ENCODE data around the gene HOXC10. TPM values are rescaled to one million over a fixed set of nuclear protein-coding genes. Genes with fewer than 3 reads are reported as not detected.

HOXC10 gene
- total and polyA plus RNA-seq, 2 donors from 2014 or later, result 49.7 to 50.7 TPM

- FAIRE-seq (no peak), DNase-seq (no peak)
- TF ChIP-seq CTCF (IDR thresholded peaks at IDR 0.05; ENCODE audit: borderline replicate concordance, extremely low read depth, insufficient read depth), result no peak
- Histone ChIP-seq H3K4me3 (ENCODE audit: low read length in 3 of 3) (no peak overlapping the region), H3K36me3 (ENCODE audit: control insufficient read depth in 2 of 3, insufficient read depth in 3 of 3, low read length in 3 of 3) (no peaks in the 10 kb centered on the region), H3K27me3 (ENCODE audit: control insufficient read depth, insufficient read depth, low read length) (peaks cover 70% of the 10 kb centered on the region), H3K9me3 (ENCODE audit: control insufficient read depth in 2 of 3, insufficient read depth in 1 of 3, low read length in 3 of 3) (no peaks in the 10 kb centered on the region), H3K9ac (ENCODE audit: low read length in 3 of 3) (no peak overlapping the region), H3K4me1 (ENCODE audit: control insufficient read depth in 2 of 3, insufficient read depth in 2 of 3, low read depth in 1 of 3, low read length in 3 of 3) (no peaks in the 10 kb centered on the region), H3K27ac (ENCODE audit: low read depth in 2 of 2, low read length in 2 of 2) (no peak overlapping the region)
- intact Hi-C loops (cut with DNase I), result no loop called here
These were observed 20.6 kb upstream of the HOXC10 start for GRCh38 chr12:53964315-53964713.

GRCh38 chr12:53965281-53966084, 19.5 kb upstream of the HOXC10 start:
- intact Hi-C loops (cut with DNase I), result no loop called here
- Histone ChIP-seq H3K27ac (ENCODE audit: low read depth in 2 of 2, low read length in 2 of 2) (no peak overlapping the region), H3K9ac (ENCODE audit: low read length in 3 of 3) (no peak overlapping the region), H3K9me3 (ENCODE audit: control insufficient read depth in 2 of 3, insufficient read depth in 1 of 3, low read length in 3 of 3) (no peaks in the 10 kb centered on the region), H3K36me3 (ENCODE audit: control insufficient read depth in 2 of 3, insufficient read depth in 3 of 3, low read length in 3 of 3) (no peaks in the 10 kb centered on the region), H3K4me1 (ENCODE audit: control insufficient read depth in 2 of 3, insufficient read depth in 2 of 3, low read depth in 1 of 3, low read length in 3 of 3) (no peaks in the 10 kb centered on the region), H3K27me3 (ENCODE audit: control insufficient read depth, insufficient read depth, low read length) (peaks cover 64% of the 10 kb centered on the region), H3K4me3 (ENCODE audit: low read length in 3 of 3) (no peak overlapping the region)
- TF ChIP-seq CTCF (IDR thresholded peaks at IDR 0.05; ENCODE audit: borderline replicate concordance, extremely low read depth, insufficient read depth), result no peak
- DNase-seq (peak in 3 of 5 donors; percentile 73 to 77 (median 77)), FAIRE-seq (no peak)

- FAIRE-seq, result no peak
These were observed 18.9 kb upstream of the HOXC10 start for GRCh38 chr12:53966085-53966384.

More at GRCh38 chr12:53966085-53966384, 18.9 kb upstream of the HOXC10 start:
- Histone ChIP-seq H3K9me3 (ENCODE audit: control insufficient read depth in 2 of 3, insufficient read depth in 1 of 3, low read length in 3 of 3) (no peaks in the 10 kb centered on the region), H3K27me3 (ENCODE audit: control insufficient read depth, insufficient read depth, low read length) (peaks cover 66% of the 10 kb centered on the region), H3K4me1 (ENCODE audit: control insufficient read depth in 2 of 3, insufficient read depth in 2 of 3, low read depth in 1 of 3, low read length in 3 of 3) (no peaks in the 10 kb centered on the region), H3K27ac (ENCODE audit: low read depth in 2 of 2, low read length in 2 of 2) (no peak overlapping the region), H3K9ac (ENCODE audit: low read length in 3 of 3) (no peak overlapping the region), H3K36me3 (ENCODE audit: control insufficient read depth in 2 of 3, insufficient read depth in 3 of 3, low read length in 3 of 3) (no peaks in the 10 kb centered on the region), H3K4me3 (ENCODE audit: low read length in 3 of 3) (no peak overlapping the region)
- TF ChIP-seq CTCF (IDR thresholded peaks at IDR 0.05; ENCODE audit: borderline replicate concordance, extremely low read depth, insufficient read depth), result no peak
- intact Hi-C loops (cut with DNase I), result no loop called here
- DNase-seq, result peak in 1 of 5 donors; percentile 54

Data from kidney (tissue), 14 donors.